ENCODE measurements around the gene FBRS. TPM values are rescaled to one million over a fixed set of nuclear protein-coding genes. Genes with fewer than 3 reads are reported as not detected.
A peak's percentile ranks its signal among the peaks of the same experiment; 100 is the strongest.

The FBRS gene
- total and polyA plus RNA-seq, 2 of the 13 experiments (the other 11 are each of a cell fraction or from before 2014, with no cell fraction given) = 13.7 to 16.2 TPM

DNA sequence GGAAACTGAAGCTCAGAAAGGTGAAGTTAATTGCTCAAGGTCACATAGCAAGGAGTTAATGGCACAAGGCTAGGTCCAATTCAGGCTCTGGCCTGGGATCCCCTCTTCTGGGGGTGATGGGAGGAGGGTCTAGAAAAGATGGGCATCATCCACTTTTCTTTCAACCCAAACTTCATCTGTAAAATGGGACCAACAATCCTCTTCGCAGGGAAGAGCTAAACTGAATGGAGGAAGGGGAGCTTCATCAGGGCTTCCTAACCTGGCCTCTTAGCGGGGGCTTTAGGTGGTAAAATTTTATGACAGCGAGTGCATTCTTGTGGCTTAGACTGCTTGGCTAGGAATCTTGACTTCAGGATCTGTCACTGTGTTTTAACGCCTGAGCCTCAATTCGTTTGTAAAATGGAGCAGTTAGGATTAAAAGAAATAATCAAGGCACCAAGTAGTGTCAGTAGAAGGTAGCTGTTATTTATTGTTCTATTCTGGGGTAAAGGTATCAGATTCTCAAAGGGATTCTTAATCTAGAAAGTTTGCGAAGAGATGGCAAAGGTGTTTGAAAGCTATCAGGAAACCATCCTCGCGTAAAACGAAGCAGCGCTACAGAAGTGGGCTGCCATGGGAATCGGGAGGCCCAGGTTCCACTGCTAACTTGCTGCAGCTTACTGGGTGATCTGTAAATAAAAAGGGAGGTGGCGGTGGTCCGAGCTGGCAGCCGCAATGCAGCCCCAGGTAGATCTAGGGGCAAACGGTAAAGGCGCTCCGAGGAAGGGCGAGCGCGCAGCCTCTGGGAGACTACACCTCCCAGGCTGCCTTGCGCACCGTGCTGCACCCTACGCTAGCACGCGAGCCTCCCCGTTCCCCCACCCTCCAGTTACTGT lies 39.3 kb downstream of the FBRS start (continued):
- TF ChIP-seq SOX6 (IDR thresholded peaks at IDR 0.05) = no peak
- no peak; the same call in 1 of the 2 replicates for TF ChIP-seq SOX6 (CRISPR knock-in tag; IDR thresholded peaks at IDR 0.05)
- TF ChIP-seq ZFP62 (CRISPR knock-in tag; IDR thresholded peaks at IDR 0.05) = no peak
- 0 out of 2 replicates have a peak, but pooled peaks have one; percentile 32 for TF ChIP-seq ZNF292 (CRISPR knock-in tag; IDR thresholded peaks at IDR 0.05; ENCODE audit: borderline replicate concordance, low read depth)
- no peak for TF ChIP-seq TBX3 (IDR thresholded peaks at IDR 0.05; ENCODE audit: borderline replicate concordance)
- TF ChIP-seq MEF2D (CRISPR knock-in tag; IDR thresholded peaks at IDR 0.05) = no peak
- peak; percentile 21; the same call in 1 of the 2 replicates for TF ChIP-seq KLF13 (CRISPR knock-in tag; IDR thresholded peaks at IDR 0.05)
- TF ChIP-seq, protein P1, sequence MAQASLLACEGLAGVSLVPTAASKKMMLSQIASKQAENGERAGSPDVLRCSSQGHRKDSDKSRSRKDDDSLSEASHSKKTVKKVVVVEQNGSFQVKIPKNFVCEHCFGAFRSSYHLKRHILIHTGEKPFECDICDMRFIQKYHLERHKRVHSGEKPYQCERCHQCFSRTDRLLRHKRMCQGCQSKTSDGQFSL (CRISPR knock-in tag; IDR thresholded peaks at IDR 0.05) = no peak
- no peak for TF ChIP-seq MTA3 (CRISPR knock-in tag; IDR thresholded peaks at IDR 0.05)
- TF ChIP-seq ZNF563 (CRISPR knock-in tag; IDR thresholded peaks at IDR 0.05) = no peak
- TF ChIP-seq, protein P2, sequence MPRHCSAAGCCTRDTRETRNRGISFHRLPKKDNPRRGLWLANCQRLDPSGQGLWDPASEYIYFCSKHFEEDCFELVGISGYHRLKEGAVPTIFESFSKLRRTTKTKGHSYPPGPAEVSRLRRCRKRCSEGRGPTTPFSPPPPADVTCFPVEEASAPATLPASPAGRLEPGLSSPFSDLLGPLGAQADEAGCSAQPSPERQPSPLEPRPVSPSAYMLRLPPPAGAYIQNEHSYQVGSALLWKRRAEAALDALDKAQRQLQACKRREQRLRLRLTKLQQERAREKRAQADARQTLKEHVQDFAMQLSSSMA (CRISPR knock-in tag; IDR thresholded peaks at IDR 0.05) = peak; percentile 1; the same call in 1 of the 2 replicates
- 0 out of 2 replicates have a peak, but pooled peaks have one; percentile 60 for TF ChIP-seq SALL2 (CRISPR knock-in tag; IDR thresholded peaks at IDR 0.05)
- TF ChIP-seq, protein P3, sequence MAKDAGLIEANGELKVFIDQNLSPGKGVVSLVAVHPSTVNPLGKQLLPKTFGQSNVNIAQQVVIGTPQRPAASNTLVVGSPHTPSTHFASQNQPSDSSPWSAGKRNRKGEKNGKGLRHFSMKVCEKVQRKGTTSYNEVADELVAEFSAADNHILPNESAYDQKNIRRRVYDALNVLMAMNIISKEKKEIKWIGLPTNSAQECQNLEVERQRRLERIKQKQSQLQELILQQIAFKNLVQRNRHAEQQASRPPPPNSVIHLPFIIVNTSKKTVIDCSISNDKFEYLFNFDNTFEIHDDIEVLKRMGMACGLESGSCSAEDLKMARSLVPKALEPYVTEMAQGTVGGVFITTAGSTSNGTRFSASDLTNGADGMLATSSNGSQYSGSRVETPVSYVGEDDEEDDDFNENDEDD (CRISPR knock-in tag; IDR thresholded peaks at IDR 0.05; ENCODE audit: borderline replicate concordance) = peak; percentile 72; the same call in 1 of the 2 replicates
- TF ChIP-seq ZNF460 (CRISPR knock-in tag; IDR thresholded peaks at IDR 0.05; ENCODE audit: borderline replicate concordance) = no peak
- TF ChIP-seq, protein P4, sequence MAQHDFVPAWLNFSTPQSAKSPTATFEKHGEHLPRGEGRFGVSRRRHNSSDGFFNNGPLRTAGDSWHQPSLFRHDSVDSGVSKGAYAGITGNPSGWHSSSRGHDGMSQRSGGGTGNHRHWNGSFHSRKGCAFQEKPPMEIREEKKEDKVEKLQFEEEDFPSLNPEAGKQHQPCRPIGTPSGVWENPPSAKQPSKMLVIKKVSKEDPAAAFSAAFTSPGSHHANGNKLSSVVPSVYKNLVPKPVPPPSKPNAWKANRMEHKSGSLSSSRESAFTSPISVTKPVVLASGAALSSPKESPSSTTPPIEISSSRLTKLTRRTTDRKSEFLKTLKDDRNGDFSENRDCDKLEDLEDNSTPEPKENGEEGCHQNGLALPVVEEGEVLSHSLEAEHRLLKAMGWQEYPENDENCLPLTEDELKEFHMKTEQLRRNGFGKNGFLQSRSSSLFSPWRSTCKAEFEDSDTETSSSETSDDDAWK (CRISPR knock-in tag; IDR thresholded peaks at IDR 0.05) = no peak
- TF ChIP-seq SNAI1 (CRISPR knock-in tag; IDR thresholded peaks at IDR 0.05; ENCODE audit: borderline replicate concordance) = 0 out of 2 replicates have a peak, but pooled peaks have one; percentile 48
- TF ChIP-seq, protein P5, sequence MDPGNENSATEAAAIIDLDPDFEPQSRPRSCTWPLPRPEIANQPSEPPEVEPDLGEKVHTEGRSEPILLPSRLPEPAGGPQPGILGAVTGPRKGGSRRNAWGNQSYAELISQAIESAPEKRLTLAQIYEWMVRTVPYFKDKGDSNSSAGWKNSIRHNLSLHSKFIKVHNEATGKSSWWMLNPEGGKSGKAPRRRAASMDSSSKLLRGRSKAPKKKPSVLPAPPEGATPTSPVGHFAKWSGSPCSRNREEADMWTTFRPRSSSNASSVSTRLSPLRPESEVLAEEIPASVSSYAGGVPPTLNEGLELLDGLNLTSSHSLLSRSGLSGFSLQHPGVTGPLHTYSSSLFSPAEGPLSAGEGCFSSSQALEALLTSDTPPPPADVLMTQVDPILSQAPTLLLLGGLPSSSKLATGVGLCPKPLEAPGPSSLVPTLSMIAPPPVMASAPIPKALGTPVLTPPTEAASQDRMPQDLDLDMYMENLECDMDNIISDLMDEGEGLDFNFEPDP (CRISPR knock-in tag; conservative IDR thresholded peaks at IDR 0.05) = no peak
- TF ChIP-seq, protein P6, sequence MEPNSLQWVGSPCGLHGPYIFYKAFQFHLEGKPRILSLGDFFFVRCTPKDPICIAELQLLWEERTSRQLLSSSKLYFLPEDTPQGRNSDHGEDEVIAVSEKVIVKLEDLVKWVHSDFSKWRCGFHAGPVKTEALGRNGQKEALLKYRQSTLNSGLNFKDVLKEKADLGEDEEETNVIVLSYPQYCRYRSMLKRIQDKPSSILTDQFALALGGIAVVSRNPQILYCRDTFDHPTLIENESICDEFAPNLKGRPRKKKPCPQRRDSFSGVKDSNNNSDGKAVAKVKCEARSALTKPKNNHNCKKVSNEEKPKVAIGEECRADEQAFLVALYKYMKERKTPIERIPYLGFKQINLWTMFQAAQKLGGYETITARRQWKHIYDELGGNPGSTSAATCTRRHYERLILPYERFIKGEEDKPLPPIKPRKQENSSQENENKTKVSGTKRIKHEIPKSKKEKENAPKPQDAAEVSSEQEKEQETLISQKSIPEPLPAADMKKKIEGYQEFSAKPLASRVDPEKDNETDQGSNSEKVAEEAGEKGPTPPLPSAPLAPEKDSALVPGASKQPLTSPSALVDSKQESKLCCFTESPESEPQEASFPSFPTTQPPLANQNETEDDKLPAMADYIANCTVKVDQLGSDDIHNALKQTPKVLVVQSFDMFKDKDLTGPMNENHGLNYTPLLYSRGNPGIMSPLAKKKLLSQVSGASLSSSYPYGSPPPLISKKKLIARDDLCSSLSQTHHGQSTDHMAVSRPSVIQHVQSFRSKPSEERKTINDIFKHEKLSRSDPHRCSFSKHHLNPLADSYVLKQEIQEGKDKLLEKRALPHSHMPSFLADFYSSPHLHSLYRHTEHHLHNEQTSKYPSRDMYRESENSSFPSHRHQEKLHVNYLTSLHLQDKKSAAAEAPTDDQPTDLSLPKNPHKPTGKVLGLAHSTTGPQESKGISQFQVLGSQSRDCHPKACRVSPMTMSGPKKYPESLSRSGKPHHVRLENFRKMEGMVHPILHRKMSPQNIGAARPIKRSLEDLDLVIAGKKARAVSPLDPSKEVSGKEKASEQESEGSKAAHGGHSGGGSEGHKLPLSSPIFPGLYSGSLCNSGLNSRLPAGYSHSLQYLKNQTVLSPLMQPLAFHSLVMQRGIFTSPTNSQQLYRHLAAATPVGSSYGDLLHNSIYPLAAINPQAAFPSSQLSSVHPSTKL (CRISPR knock-in tag; IDR thresholded peaks at IDR 0.05) = no peak
- no peak for TF ChIP-seq NFE2L1 (CRISPR knock-in tag; IDR thresholded peaks at IDR 0.05; ENCODE audit: borderline replicate concordance)
- 0 out of 2 replicates have a peak, but pooled peaks have one; percentile 62 for TF ChIP-seq SIN3B (IDR thresholded peaks at IDR 0.05; ENCODE audit: low read length)
